GM21447 (cell line): ENCODE measurements around the gene IGSF21.
"Not testable (repeated sequence)": the region's sequence is repeated elsewhere in the genome, so short reads cannot be mapped to it uniquely, and the experiment has no call there.

ENCODE experiments used
- ATAC-seq: cut with Tn5 transposase; IDR thresholded peaks from one replicate; pipeline ENCODE4 v1.9.1; 2021; ENCODE audit not compliant: unreplicated experiment

The IGSF21 gene

GRCh38 chr1:18414872-18415447, 307.4 kb downstream of the IGSF21 start:
- no peak for ATAC-seq

GRCh38 chr1:18415448-18416027, 307.9 kb downstream of the IGSF21 start:
- ATAC-seq = no peak

- not testable (repeated sequence) for ATAC-seq
These were observed 308.5 kb downstream of the IGSF21 start for GRCh38 chr1:18416126-18416525.

- no peak for ATAC-seq
These were observed 310.0 kb downstream of the IGSF21 start for GRCh38 chr1:18417316-18418269.

GRCh38 chr1:18419113-18419844, 311.7 kb downstream of the IGSF21 start:
- no peak for ATAC-seq

GRCh38 chr1:18419845-18420184, 312.2 kb downstream of the IGSF21 start:
- ATAC-seq = no peak

GRCh38 chr1:18422076-18422777, 314.6 kb downstream of the IGSF21 start:
- no peak for ATAC-seq

GRCh38 chr1:18422954-18423353, 315.4 kb downstream of the IGSF21 start:
- no peak for ATAC-seq

- no peak for ATAC-seq
These were observed 319.0 kb downstream of the IGSF21 start for GRCh38 chr1:18426580-18426979.
